Loucy (cell line): Measurements from ENCODE around the gene NDRG2.

Source experiments
- CTCF ChIP-seq: fragments of 200-600 bp; sonication (generic); conservative IDR thresholded peaks from 2 replicates; pipeline ENCODE4 v1.5.1; 2014; ENCODE audit warnings: mild to moderate bottlenecking, antibody characterized with exemption, low read length
- EZH2phosphoT487 ChIP-seq: fragments of 200-600 bp; IDR thresholded peaks from 2 replicates; pipeline ENCODE4 v1.6.1; 2018; ENCODE audit warnings: antibody characterized with exemption, mild to moderate bottlenecking, moderate library complexity, borderline replicate concordance

- TF ChIP-seq EZH2phosphoT487 = no peak
- no peak for TF ChIP-seq CTCF
These were observed 13.7 kb downstream of the NDRG2 start for GRCh38 chr14:21011136-21011535.
